HEK293 (cell line): ENCODE measurements around the gene USP21.
A peak's percentile ranks its signal among the peaks of the same experiment; 100 is the strongest.

Source experiments
- BCL11A ChIP-seq: fragments of 450-650 bp; formaldehyde crosslinking; IDR thresholded peaks from 2 replicates; pipeline ENCODE4 v1.5.1; 2016; ENCODE audit warnings: low read depth, missing biosample characterization, missing genetic modification characterization
- HOXC10 ChIP-seq: sonication (generic); formaldehyde crosslinking; IDR thresholded peaks from 2 replicates; pipeline ENCODE4 v1.8.1; 2023; ENCODE audit warnings: mild to moderate bottlenecking, missing genetic modification reagents
- KLF10 ChIP-seq: fragments of 450-650 bp; IDR thresholded peaks from 2 replicates; pipeline ENCODE4 v1.5.1; 2018; ENCODE audit warnings: missing biosample characterization, mild to moderate bottlenecking, missing genetic modification characterization
- KLF7 ChIP-seq: fragments of 450-650 bp; formaldehyde crosslinking; IDR thresholded peaks from 2 replicates; pipeline ENCODE4 v1.5.1; 2016; ENCODE audit warnings: missing biosample characterization, missing genetic modification characterization, borderline replicate concordance
- SCRT1 ChIP-seq: fragments of 450-650 bp; formaldehyde crosslinking; IDR thresholded peaks from 2 replicates; pipeline ENCODE4 v1.5.1; 2016; ENCODE audit warnings: missing biosample characterization, missing genetic modification characterization, borderline replicate concordance
- YY2 ChIP-seq: fragments of 450-650 bp; formaldehyde crosslinking; IDR thresholded peaks from 2 replicates; pipeline ENCODE4 v1.5.1; 2016; ENCODE audit warnings: missing biosample characterization, missing genetic modification characterization
- ZBTB26 ChIP-seq: fragments of 450-650 bp; formaldehyde crosslinking; optimal IDR thresholded peaks from 2 replicates; pipeline ENCODE3; 2016; ENCODE audit warnings: missing biosample characterization, mild to moderate bottlenecking, missing genetic modification characterization
- ZBTB7A ChIP-seq: fragments of 450-650 bp; formaldehyde crosslinking; IDR thresholded peaks from 2 replicates; pipeline ENCODE4 v1.5.1; 2016; ENCODE audit warnings: low read depth, missing biosample characterization, missing genetic modification characterization
- ZNF174 ChIP-seq: fragments of 450-650 bp; formaldehyde crosslinking; IDR thresholded peaks from 2 replicates; pipeline ENCODE4 v1.5.0; 2017; ENCODE audit warnings: missing biosample characterization, mild to moderate bottlenecking, missing genetic modification characterization
- ZNF175 ChIP-seq: fragments of 450-650 bp; formaldehyde crosslinking; IDR thresholded peaks from 2 replicates; pipeline ENCODE4 v1.5.1; 2016; ENCODE audit warnings: missing biosample characterization, missing genetic modification characterization
- ZNF23 ChIP-seq: fragments of 450-650 bp; formaldehyde crosslinking; IDR thresholded peaks from 2 replicates; pipeline ENCODE4 v1.5.1; 2016; ENCODE audit warnings: missing biosample characterization, missing genetic modification characterization, borderline replicate concordance
- ZNF239 ChIP-seq: fragments of 450-650 bp; formaldehyde crosslinking; IDR thresholded peaks from 2 replicates; pipeline ENCODE4 v1.5.1; 2016; ENCODE audit warnings: missing biosample characterization, missing genetic modification characterization
- ZNF37A ChIP-seq: fragments of 450-650 bp; IDR thresholded peaks from 2 replicates; pipeline ENCODE4 v1.5.1; 2018; ENCODE audit warnings: missing biosample characterization, missing genetic modification characterization
- ZNF398 ChIP-seq: fragments of 450-650 bp; formaldehyde crosslinking; IDR thresholded peaks from 2 replicates; pipeline ENCODE4 v1.5.1; 2017; ENCODE audit warnings: missing biosample characterization, missing genetic modification characterization
- ZNF404 ChIP-seq: fragments of 450-650 bp; formaldehyde crosslinking; IDR thresholded peaks from 2 replicates; pipeline ENCODE4 v1.5.1; 2017; ENCODE audit warnings: missing biosample characterization, missing genetic modification characterization
- ZNF433 ChIP-seq: fragments of 450-650 bp; formaldehyde crosslinking; IDR thresholded peaks from 2 replicates; pipeline ENCODE4 v1.5.1; 2016; ENCODE audit warnings: missing biosample characterization, missing genetic modification characterization, low read depth
- ZNF624 ChIP-seq: fragments of 450-650 bp; formaldehyde crosslinking; IDR thresholded peaks from 2 replicates; pipeline ENCODE4 v1.5.1; 2017; ENCODE audit warnings: missing biosample characterization, missing genetic modification characterization
- ZNF785 ChIP-seq: fragments of 450-650 bp; formaldehyde crosslinking; IDR thresholded peaks from 2 replicates; pipeline ENCODE4 v1.5.1; 2016; ENCODE audit warnings: missing biosample characterization, missing genetic modification characterization
- ZSCAN16 ChIP-seq: fragments of 450-650 bp; formaldehyde crosslinking; IDR thresholded peaks from 2 replicates; pipeline ENCODE4 v1.5.1; 2016; ENCODE audit warnings: missing biosample characterization, missing genetic modification characterization
- TF ChIP-seq, protein P1 (sequence below): fragments of 450-650 bp; formaldehyde crosslinking; IDR thresholded peaks from 2 replicates; pipeline ENCODE4 v1.5.0; 2017; ENCODE audit warnings: missing biosample characterization, missing genetic modification characterization, borderline replicate concordance
- TF ChIP-seq, protein P2 (sequence below): sonication (generic); formaldehyde crosslinking; IDR thresholded peaks from 2 replicates; pipeline ENCODE4 v1.8.1; 2022; ENCODE audit warnings: mild to moderate bottlenecking, moderate library complexity, missing genetic modification reagents
- TF ChIP-seq, protein P3 (sequence below): fragments of 450-650 bp; formaldehyde crosslinking; IDR thresholded peaks from 2 replicates; pipeline ENCODE4 v1.5.1; 2016; ENCODE audit warnings: missing biosample characterization, missing genetic modification characterization
- TF ChIP-seq, protein P4 (sequence below): fragments of 450-650 bp; formaldehyde crosslinking; IDR thresholded peaks from 2 replicates; pipeline ENCODE4 v1.5.1; 2017; ENCODE audit warnings: missing biosample characterization, missing genetic modification characterization
- TF ChIP-seq, protein P5 (sequence below): fragments of 450-650 bp; formaldehyde crosslinking; IDR thresholded peaks from 2 replicates; pipeline ENCODE4 v1.5.1; 2016; ENCODE audit warnings: missing biosample characterization, missing genetic modification characterization, borderline replicate concordance

USP21 gene

DNA sequence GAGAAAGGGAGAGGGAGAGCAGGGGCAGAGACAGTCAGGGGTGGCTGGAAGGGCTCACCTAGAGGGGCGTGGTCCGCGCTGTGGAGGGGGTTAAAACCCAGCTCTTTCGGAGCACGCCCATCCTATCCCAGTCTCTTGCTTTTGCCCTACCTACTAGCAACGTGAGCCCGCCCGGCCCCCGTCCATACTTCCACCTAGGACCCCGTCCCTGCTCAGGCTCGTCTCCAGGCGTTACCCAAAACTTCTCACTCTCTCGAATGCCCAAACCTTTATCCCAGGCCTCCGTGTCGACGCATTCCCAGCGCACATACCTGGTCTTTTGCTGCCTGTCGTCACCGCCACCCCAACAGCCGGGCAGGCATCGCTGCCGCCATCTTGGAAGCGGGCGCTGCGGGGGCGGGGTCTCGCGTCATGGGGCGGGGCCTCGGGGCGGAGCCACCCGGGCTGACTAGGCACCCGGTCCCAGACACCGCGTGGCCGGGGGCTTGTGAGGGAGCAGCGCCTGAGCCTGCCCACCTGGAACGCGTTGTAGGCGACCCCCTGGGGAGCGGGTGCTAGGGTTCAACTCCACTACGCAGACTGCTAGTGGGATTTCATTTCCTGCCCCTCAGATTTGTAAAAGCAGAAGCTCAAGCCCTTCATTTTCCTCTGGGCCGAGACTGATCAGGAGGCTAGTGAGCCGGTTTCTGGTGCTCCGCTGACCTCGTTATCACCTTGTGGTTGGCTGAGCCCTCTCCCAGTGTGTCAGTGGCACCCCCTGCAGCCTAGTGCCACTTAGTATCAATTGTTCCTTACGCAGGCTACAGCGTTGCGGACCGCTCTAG is 18.0 kb downstream of the USP21 start, which contains the start of gene B4GALT3 (continued):
- TF ChIP-seq, protein P1, sequence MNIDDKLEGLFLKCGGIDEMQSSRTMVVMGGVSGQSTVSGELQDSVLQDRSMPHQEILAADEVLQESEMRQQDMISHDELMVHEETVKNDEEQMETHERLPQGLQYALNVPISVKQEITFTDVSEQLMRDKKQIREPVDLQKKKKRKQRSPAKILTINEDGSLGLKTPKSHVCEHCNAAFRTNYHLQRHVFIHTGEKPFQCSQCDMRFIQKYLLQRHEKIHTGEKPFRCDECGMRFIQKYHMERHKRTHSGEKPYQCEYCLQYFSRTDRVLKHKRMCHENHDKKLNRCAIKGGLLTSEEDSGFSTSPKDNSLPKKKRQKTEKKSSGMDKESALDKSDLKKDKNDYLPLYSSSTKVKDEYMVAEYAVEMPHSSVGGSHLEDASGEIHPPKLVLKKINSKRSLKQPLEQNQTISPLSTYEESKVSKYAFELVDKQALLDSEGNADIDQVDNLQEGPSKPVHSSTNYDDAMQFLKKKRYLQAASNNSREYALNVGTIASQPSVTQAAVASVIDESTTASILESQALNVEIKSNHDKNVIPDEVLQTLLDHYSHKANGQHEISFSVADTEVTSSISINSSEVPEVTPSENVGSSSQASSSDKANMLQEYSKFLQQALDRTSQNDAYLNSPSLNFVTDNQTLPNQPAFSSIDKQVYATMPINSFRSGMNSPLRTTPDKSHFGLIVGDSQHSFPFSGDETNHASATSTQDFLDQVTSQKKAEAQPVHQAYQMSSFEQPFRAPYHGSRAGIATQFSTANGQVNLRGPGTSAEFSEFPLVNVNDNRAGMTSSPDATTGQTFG (tag by site-specific recombination), result no peak
- peak; percentile 34; the same call in 1 of the 2 replicates for TF ChIP-seq BCL11A (tag by site-specific recombination)
- no peak for TF ChIP-seq ZNF433 (tag by site-specific recombination)
- no peak for TF ChIP-seq ZNF175 (tag by site-specific recombination)
- no peak for TF ChIP-seq ZNF37A (tag by site-specific recombination)
- no peak for TF ChIP-seq SCRT1
- no peak for TF ChIP-seq ZNF239 (tag by site-specific recombination)
- no peak for TF ChIP-seq ZNF404
- TF ChIP-seq YY2 (tag by site-specific recombination), result peak; percentile 94
- TF ChIP-seq, protein P2, sequence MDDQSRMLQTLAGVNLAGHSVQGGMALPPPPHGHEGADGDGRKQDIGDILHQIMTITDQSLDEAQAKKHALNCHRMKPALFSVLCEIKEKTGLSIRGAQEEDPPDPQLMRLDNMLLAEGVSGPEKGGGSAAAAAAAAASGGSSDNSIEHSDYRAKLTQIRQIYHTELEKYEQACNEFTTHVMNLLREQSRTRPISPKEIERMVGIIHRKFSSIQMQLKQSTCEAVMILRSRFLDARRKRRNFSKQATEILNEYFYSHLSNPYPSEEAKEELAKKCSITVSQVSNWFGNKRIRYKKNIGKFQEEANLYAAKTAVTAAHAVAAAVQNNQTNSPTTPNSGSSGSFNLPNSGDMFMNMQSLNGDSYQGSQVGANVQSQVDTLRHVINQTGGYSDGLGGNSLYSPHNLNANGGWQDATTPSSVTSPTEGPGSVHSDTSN (CRISPR knock-in tag), result 0 out of 2 replicates have a peak, but pooled peaks have one; percentile 40
- TF ChIP-seq, protein P3, sequence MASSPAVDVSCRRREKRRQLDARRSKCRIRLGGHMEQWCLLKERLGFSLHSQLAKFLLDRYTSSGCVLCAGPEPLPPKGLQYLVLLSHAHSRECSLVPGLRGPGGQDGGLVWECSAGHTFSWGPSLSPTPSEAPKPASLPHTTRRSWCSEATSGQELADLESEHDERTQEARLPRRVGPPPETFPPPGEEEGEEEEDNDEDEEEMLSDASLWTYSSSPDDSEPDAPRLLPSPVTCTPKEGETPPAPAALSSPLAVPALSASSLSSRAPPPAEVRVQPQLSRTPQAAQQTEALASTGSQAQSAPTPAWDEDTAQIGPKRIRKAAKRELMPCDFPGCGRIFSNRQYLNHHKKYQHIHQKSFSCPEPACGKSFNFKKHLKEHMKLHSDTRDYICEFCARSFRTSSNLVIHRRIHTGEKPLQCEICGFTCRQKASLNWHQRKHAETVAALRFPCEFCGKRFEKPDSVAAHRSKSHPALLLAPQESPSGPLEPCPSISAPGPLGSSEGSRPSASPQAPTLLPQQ (tag by site-specific recombination), result peak; percentile 87
- TF ChIP-seq ZNF174 (tag by site-specific recombination), result no peak
- no peak for TF ChIP-seq ZNF23
- TF ChIP-seq HOXC10 (CRISPR knock-in tag), result no peak
- TF ChIP-seq ZBTB26, result peak; percentile 57
- no peak; the same call in 1 of the 2 replicates for TF ChIP-seq ZNF398 (tag by site-specific recombination)
- TF ChIP-seq ZSCAN16 (tag by site-specific recombination), result peak; percentile 87
- peak; percentile 86 for TF ChIP-seq KLF10
- TF ChIP-seq ZNF624 (tag by site-specific recombination), result no peak
- TF ChIP-seq, protein P4, sequence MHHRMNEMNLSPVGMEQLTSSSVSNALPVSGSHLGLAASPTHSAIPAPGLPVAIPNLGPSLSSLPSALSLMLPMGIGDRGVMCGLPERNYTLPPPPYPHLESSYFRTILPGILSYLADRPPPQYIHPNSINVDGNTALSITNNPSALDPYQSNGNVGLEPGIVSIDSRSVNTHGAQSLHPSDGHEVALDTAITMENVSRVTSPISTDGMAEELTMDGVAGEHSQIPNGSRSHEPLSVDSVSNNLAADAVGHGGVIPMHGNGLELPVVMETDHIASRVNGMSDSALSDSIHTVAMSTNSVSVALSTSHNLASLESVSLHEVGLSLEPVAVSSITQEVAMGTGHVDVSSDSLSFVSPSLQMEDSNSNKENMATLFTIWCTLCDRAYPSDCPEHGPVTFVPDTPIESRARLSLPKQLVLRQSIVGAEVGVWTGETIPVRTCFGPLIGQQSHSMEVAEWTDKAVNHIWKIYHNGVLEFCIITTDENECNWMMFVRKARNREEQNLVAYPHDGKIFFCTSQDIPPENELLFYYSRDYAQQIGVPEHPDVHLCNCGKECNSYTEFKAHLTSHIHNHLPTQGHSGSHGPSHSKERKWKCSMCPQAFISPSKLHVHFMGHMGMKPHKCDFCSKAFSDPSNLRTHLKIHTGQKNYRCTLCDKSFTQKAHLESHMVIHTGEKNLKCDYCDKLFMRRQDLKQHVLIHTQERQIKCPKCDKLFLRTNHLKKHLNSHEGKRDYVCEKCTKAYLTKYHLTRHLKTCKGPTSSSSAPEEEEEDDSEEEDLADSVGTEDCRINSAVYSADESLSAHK (tag by site-specific recombination), result peak; percentile 64; the same call in 1 of the 2 replicates
- TF ChIP-seq, protein P5, sequence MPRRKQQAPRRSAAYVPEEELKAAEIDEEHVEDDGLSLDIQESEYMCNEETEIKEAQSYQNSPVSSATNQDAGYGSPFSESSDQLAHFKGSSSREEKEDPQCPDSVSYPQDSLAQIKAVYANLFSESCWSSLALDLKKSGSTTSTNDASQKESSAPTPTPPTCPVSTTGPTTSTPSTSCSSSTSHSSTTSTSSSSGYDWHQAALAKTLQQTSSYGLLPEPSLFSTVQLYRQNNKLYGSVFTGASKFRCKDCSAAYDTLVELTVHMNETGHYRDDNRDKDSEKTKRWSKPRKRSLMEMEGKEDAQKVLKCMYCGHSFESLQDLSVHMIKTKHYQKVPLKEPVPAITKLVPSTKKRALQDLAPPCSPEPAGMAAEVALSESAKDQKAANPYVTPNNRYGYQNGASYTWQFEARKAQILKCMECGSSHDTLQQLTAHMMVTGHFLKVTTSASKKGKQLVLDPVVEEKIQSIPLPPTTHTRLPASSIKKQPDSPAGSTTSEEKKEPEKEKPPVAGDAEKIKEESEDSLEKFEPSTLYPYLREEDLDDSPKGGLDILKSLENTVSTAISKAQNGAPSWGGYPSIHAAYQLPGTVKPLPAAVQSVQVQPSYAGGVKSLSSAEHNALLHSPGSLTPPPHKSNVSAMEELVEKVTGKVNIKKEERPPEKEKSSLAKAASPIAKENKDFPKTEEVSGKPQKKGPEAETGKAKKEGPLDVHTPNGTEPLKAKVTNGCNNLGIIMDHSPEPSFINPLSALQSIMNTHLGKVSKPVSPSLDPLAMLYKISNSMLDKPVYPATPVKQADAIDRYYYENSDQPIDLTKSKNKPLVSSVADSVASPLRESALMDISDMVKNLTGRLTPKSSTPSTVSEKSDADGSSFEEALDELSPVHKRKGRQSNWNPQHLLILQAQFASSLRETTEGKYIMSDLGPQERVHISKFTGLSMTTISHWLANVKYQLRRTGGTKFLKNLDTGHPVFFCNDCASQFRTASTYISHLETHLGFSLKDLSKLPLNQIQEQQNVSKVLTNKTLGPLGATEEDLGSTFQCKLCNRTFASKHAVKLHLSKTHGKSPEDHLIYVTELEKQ (tag by site-specific recombination), result 0 out of 2 replicates have a peak, but pooled peaks have one; percentile 6
- TF ChIP-seq KLF7, result peak; percentile 86
- TF ChIP-seq ZNF785 (tag by site-specific recombination), result no peak
- TF ChIP-seq ZBTB7A (tag by site-specific recombination), result peak; percentile 12; the same call in 1 of the 2 replicates
